ENCODE measurements around the gene FPR3.
"Not testable (repeated sequence)": the region's sequence is repeated elsewhere in the genome, so short reads cannot be mapped to it uniquely, and the experiment has no call there.

The FPR3 gene

GRCh38 chr19:51781999-51782398 lies 13.0 kb upstream of the FPR3 start:
- DNase-seq (ENCODE audit: insufficient read length, low spot score) (no peak), FAIRE-seq (no peak)

- no peak for DNase-seq (ENCODE audit: insufficient read length, low spot score)
- FAIRE-seq = no peak
These were observed 11.6 kb upstream of the FPR3 start for GRCh38 chr19:51783372-51783771.

- DNase-seq (ENCODE audit: insufficient read length, low spot score) = no peak
- no peak for FAIRE-seq
These were observed 10.7 kb upstream of the FPR3 start for GRCh38 chr19:51784109-51784785.

- DNase-seq (ENCODE audit: insufficient read length, low spot score) (no peak), FAIRE-seq (no peak)
These were observed 9.9 kb upstream of the FPR3 start for GRCh38 chr19:51784922-51785690.

- no peak for DNase-seq (ENCODE audit: insufficient read length, low spot score)
- FAIRE-seq = no peak
These were observed 8.1 kb upstream of the FPR3 start for GRCh38 chr19:51786646-51787494.

DNA sequence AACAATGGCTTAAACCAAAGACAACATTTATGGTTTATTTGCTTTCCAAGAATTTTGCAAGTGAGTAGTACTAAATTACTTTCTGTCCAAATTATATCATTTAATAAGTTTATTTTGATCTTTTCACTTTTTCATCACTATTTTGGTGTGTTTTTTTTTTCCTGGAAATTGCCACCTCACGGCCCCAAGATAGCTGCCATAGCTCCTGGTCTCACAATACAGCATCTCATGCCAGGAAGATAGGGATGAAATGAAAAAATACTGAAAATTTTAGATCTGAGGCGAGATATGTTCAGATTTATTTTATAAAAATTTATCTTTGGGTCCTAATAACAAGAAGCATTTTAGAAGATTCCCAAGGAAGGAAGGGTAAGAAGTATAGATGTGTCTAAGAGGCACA lies 6.9 kb upstream of the FPR3 start:
- no peak for DNase-seq (ENCODE audit: insufficient read length, low spot score)
- FAIRE-seq = no peak

DNA sequence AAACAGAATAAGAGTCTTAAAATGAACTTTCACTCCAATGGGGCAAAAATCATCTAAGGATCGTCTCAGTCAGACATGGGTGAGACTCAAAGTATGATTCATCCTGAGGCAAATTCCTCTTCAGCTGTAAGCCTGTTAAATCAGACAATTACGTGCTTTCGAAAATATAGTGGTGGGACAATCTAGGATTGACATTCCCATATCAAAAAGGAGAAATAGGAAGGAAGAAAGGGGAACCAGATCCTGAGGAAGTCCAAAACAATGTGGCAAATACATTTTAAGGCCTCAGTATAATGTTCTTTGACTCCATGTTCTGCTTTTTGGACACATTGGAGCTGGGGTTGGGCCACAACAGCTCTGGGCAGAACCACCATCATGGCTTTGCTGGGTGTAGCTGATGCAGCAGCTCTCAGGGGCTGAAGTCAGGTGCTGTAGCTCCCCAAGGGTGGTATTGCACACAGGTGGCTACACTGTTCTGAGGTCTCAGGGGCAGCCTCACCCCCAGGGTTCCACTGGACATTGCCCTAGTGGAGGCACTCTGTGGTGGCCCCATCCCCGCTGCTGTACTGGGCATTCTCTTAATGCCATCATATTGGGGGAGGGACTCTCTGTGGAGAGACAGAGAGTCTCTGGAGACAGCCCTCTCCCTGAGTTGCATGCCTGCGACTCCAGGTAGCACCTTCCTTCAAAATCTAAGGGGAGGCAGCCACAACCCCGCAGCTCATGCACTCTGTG lies 5.7 kb upstream of the FPR3 start:
- DNase-seq (ENCODE audit: insufficient read length, low spot score) (no peak), FAIRE-seq (no peak)

DNA sequence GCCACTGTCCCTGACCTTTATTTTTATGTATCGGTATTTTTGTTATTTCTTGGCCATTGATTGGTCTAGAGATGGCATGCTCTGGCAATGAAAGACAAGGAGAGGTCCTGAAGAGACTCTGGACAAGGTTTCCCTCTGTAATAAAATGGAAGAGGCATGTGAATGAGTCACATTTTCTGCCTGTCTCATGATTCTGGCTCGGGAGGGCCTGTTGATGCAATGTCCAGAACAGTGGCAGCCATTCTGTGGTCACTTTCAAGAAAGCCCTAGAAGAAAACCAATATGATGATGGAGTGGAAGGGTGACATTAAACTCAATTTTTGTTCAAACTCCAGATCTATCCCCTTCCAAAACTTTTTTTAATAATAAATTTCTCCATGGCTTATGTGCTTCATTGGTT lies 2.0 kb upstream of the FPR3 start:
- FAIRE-seq (no peak), DNase-seq (ENCODE audit: insufficient read length, low spot score) (no peak)

DNA sequence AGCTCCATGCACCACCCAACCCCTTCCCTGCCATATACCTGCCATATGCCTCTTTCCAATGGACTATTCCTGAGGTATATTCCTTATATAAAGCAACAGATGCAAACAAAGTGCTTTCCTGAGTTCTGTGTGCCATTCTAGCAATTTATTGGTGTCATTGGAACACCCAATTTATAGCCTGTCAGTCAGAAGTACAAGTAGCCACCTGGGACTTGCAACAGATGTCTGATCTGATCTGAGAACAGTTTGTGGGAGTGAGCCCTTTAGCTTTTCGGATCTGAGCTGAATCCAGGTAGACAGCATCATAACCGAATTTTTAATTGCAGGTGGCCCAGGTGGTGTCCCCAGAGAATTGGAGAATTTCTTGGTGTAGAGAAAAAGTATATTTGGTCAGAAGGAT lies 963 bp upstream of the FPR3 start:
- DNase-seq (ENCODE audit: insufficient read length, low spot score) (no peak), FAIRE-seq (no peak)

- FAIRE-seq (no peak), DNase-seq (ENCODE audit: insufficient read length, low spot score) (no peak)
These were observed 1.3 kb downstream of the FPR3 start for GRCh38 chr19:51796195-51796679.

DNA sequence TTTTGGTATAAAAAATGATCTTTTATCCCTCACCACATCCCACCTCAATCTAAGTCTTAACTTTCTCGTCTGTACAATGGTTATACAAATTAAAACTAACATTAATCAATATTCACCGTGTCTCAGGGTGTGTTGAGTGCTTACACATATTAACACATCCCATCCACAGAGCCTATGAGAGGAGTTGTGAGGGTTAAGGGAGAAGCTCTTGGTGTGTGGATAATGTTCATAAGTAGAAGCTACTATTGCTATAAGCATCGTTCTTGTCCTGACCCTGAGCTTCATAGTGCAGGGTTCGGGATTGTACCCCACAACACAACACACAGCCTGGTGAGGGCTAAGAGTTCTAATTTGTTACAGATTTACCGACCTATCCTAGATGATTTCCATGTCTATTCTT lies 2.5 kb downstream of the FPR3 start:
- DNase-seq (ENCODE audit: insufficient read length, low spot score) = no peak
- no peak for FAIRE-seq

DNA sequence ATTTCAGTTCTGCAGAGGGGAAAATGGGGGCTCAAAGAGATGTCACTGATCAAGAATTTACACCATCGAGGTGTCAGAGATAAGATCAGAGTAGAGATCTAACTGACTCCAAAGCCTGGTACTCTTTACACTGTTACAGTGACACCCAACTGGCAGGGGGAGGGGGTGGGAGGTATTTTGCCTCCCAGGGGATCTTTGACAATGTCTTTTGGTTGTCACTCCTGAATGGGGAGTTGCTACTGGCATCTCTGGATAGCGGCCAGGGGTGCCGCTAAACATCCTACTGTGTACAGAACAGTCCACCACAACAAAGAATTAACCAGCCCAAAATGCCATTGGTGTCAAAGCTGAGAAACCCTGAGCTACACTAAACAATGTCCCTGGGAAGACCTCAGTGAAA lies 3.1 kb downstream of the FPR3 start:
- FAIRE-seq (no peak), DNase-seq (ENCODE audit: insufficient read length, low spot score) (no peak)

- FAIRE-seq (no peak), DNase-seq (ENCODE audit: insufficient read length, low spot score) (no peak)
These were observed 4.2 kb downstream of the FPR3 start for GRCh38 chr19:51799034-51799773.

DNA sequence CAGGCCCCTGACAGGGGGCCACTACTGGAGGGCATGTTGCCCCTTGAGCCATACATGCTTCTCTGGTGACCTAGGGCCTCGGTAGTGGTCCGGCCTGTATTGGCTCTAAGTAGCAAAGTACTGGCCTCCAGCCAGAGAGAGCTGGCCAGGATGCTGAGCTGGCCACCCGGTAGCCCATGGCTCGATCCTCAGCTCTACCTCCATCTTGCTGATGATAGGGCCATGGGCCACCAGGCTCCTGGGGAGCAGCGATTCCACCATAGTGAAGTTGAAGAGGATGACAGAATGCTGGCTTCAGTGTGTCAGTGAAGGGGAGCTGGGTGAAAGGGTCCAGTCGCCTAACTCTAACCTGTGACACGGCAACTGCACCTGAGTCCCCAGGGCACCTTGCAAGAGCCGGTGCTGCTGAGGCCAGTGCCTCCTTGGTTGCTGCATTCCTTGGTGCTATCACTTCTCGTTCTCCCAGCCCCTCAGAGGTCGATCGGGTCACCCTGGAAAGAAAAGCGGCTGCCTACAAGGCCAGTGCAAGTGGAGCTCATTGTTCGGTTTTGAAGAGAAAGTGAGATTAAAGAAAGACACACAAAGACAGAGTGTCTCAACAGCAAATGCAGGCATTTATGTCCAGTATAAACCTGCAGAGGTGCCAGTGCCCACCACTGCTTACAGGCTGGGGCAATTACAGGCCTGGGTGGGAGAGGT lies 5.0 kb downstream of the FPR3 start:
- FAIRE-seq (no peak), DNase-seq (ENCODE audit: insufficient read length, low spot score) (no peak)

GRCh38 chr19:51800473-51801244 lies 5.7 kb downstream of the FPR3 start:
- FAIRE-seq (no peak), DNase-seq (ENCODE audit: insufficient read length, low spot score) (no peak)

DNA sequence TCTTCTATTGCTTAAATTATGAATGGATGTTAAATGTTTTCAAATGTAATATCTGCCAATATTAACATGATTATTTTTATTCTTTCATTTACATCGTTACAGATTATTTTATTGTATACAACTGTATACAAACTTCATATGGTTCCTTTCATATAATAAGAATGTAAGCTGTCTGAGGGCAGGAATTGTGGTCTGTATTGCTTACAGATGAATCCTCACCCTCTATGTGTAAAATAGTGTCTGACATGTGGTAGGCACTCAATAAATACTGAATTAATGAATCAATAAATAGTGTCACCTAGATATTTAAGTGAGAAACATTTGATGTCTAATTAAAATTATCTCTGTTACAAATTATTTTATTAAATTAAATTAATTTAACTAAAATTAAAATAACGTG lies 7.8 kb downstream of the FPR3 start:
- DNase-seq (ENCODE audit: insufficient read length, low spot score) (no peak), FAIRE-seq (no peak)

DNA sequence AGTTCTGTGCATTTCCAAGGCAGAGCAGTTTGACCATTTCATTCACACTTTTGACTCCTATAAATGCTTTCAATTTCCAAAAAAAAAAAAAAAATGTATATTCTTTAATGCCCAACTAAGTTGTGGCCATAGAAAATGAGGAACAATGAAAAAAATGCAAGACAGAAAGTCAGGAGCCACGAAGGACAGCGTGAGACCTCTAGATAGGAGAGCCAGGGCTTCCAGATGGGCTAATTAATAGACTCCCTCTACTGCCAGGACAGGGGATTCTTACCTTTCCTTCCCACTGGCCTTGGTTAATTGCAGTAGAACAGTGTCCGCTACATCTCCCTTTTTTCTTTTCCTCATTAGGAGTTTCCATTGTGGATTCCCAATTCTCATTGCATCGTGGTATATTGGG lies 8.6 kb downstream of the FPR3 start:
- FAIRE-seq = no peak
- no peak for DNase-seq (ENCODE audit: insufficient read length, low spot score)

DNA sequence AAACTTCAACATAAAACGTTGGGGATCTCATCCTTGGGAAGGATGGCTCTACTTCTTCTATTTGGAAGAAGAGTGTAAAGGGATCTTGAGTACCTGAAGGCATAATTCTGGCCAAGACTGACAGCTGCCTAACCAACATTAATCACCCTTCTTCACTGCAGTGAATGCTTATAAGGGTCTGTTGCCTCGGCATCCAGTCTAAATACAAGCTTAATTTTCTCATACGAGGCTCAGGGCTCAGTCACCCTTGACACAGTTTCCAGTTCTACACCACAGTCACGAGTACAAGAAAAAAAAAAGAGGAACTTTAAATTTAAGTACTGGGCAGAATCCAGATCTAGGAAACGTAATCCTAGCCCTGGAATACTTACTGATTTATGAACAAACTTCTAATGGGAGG lies 9.0 kb downstream of the FPR3 start:
- DNase-seq (ENCODE audit: insufficient read length, low spot score) = no peak

DNA sequence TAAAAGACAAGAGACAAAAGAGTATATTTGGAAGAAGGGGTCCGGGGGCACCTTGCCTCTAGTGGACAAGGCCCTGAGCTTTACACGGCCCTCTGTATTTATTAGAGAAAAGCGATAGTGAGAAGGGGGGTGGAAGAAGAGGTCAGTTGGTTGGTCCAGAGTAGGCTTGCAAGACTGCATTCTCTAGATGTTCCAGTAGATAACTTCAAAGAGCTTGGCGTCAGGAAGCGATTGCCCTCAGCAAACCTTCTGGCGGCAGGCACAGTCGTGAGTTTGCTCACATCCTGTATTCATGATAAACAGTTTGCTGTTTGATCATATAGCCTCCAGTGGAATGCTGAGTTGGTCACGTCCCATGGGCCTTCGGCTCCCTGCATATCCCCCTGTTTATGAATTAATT lies 9.8 kb downstream of the FPR3 start:
- not testable (repeated sequence) for FAIRE-seq; DNase-seq (ENCODE audit: insufficient read length, low spot score)

More for the DNA sequence above, 9.0 kb downstream of the FPR3 start:
- FAIRE-seq = no peak
